HG02759 (cell line): ENCODE results near the gene SOX6.
"Not testable (repeated sequence)": the region's sequence is repeated elsewhere in the genome, so short reads cannot be mapped to it uniquely, and the experiment has no call there.

Experiments used
- ATAC-seq: cut with Tn5 transposase; IDR thresholded peaks from one replicate; pipeline ENCODE4 v1.9.1; 2021; ENCODE audit warnings: mild to moderate bottlenecking, moderate library complexity; ENCODE audit not compliant: unreplicated experiment

The SOX6 gene

DNA sequence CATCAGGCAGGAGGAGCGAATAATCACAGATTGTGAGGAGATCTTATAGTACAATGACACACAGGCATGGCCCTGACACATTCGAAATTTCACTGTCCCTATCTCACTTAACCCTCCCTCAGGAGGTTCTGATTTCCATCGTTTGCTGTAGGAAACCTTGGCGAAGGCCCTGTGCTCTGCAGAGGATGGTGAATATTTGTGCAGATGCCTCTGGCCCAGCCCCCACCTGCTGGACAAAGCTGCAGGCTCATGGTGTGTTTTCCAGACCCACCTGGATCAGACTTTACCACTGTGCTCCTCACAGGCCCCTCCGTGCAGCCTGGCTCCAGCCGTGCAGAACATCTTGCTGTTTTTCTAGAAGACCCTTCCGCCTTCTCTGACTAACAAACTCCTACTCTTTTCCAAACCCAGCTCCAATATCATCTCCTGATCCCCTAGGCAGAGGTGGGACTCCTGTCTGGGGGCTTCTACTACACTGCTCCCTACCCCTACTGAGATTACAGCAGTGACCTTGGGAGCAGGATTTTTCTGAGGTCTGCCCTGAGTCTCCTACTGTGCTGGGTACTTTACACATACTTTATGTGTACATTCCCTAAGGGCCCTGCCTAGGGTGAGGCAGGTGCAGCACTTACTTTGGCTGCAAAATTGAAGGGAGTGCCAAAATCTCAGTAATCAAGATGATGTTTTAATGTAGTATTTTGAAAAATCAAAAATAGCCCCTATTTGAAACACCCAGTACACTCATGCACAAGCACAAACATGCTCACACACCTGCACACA, 412.7 kb downstream of the SOX6 start:
- no peak for ATAC-seq

DNA sequence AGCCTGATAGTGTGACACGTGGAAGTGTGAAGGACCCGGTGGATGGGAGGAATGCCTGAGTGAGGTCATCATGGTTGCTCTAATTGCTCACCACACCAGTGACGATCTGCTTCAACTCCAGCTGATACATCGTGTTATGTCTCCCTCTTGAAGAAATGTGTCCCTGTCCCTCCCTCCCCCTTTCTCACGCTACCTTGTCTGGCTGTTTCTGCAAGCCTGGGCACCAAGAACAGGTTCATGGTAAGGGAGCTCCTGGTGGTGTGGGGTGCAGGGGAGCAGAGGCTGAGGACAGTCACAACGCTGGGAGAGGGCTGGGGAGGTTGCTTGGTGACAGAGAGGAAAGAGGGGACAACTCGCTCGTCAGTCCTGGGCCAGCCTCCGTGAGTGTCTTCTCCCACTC, 413.4 kb downstream of the SOX6 start:
- no peak for ATAC-seq

DNA sequence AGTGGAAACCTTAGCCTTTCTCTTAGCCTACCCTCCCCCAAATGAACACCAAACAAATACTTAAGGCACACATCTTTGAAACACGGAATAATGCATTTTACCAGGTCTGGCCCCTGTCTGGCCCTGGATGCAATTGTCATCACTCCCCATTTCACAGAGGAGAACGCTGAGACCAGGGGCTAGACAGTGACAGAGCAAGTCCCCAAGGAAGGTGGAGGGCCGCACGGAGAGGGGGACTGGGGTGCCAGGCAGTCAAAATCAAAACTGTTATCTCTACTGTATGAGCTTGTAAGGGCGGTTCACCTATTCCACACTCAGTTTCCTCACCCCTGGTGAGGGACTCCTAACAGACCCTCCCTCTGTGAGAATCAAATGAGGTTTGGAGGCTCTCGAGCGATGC, 414.2 kb downstream of the SOX6 start:
- no peak for ATAC-seq

DNA sequence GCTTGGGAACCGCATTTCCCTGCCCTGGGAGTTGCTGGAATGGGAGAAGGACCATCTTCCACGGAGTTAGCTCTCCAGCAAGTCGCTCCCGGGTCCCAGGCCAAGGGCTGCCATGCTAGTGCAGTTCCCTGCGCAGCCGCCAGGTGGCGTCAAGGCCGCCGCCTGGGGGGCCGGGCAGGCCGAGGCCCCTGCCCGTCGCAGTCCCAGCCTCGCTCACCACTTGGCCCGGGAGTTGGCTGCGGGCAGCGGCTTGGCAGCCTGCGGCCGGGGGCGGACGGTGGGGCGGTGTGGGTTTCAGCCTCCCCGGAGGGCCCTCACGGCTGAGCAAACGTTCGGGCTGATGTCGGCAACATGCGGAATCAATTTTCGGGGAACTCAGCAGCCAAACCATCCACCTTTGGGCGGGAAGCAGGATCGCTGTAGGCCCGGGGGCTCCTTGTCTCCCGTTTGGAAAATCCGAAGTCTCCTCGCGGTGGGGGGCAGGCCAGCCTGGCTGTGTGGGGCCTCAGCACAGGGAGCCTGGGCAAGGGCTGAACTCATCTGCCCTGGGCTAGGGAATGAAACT, 415.1 kb downstream of the SOX6 start:
- peak; percentile 80 for ATAC-seq

DNA sequence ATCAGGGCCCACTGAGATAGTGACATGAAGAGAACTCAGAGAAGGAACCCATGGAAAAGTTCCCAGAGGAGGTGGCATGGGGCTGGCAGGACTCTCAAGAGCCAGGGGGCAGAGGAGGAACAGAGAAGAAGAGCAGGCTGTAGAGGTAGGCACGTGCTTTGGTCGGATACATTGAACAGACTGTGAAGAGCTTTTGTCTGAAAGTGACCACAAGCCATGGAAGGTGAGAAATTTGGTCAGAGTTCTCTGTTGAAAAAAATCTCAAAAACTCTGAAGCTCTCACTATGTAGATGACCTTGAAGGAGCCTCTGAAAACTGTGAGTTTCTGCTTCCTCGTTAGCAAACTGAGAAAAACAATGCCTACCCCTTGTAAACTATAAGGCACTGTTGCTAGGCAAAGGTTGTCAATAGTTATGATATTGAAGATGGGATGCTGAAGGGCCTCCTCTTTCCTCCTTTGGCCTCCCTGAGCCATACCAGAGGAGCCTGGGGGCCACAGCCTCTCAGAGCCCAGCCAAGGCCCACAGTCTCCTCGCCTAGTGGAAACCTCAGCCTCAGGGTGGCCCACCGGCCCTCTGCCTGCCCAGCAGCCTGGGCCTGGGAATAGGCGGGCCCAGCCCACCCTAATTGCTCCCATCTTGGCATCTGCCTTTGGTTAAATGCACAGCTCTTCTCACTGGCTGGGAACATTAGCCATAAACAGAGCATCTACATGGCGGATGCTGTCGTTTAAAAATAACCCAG, 415.7 kb downstream of the SOX6 start:
- peak; percentile 17 for ATAC-seq

DNA sequence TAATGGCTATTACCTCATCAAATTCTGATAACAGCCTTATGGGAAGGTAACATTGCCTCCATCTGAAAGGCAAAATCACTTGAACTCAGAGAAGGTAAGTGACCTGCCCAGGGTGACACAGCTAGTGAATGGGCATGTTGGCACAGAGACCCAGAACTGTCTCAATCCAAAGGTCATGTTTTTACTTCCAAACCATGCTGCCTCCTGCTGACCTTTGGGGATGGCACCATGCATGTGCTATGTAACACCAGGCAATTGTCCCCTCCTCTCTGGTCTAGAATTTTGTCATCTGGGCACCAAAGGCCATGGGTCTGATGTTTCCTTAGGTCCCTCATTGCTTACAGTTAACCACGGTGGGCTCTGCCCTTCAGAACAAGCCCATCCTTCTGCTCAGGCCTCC, 417.4 kb downstream of the SOX6 start:
- no peak for ATAC-seq

DNA sequence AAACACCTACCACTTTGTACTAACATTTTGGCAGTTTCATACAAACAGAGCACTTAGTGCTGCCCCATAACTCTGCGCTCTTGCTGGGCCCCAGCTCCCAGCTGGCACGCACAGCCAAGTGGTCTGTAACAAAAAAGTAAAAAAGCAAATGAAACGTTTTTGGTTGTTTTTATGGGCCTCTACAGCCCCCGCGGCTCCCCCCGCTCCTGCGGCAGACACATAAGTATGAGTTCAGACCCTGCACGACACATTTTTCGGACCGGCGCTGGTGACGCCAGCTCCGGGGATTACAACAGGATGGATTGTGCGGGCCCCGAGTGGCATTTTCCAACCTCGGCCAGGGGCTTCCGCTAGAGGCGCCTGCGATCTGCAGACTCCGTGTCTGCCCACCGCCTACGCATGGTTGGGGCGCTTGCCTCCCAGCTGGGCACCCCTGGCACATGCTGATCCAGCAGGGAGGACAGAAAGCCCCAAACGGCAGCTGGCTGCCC, 418.2 kb downstream of the SOX6 start:
- no peak for ATAC-seq

DNA sequence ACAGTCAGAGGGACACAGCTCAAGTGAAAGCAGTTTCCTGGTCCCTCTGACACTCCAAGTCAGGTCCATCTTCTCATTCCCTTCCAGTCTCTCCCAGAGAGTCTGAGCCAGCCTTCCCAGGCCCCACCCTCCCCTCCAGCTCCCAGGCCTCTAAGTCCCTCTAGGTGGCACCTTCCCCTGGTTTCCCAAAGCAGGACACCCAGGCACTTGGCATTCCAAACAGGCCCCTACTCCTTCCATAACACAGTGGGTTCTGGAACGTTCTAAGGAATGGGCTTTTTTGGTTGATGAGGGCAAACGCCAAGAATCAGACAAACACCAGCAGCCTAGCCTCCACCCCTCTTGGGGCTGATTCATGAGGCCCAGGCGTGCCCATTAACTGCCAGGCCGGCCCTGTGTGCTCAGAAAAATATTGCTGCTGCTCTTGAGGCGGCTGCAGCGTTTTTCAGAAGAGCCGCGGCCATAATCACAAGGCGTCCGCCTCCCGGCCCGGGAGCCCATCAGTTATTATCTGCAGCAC, 418.7 kb downstream of the SOX6 start:
- no peak for ATAC-seq

DNA sequence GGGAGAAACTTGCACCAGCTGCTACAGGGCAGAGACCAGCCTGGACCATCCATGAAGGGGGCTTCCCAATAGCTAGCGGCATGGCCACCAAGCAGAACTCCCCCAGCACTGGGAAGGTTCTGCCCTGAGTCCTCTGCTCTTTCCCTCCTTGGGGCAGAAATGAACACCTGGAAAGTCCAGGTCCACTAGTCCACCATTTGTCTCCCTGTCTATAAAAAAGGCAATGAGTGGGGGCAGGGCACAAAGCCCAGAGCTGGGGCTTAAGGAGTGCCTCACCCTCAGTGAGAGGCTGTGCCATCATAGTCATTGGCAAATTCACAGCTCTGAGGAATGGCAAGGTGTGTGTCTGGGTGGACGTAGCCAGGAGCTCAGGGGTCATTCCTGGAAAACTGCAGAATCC, 420.3 kb downstream of the SOX6 start:
- no peak for ATAC-seq

DNA sequence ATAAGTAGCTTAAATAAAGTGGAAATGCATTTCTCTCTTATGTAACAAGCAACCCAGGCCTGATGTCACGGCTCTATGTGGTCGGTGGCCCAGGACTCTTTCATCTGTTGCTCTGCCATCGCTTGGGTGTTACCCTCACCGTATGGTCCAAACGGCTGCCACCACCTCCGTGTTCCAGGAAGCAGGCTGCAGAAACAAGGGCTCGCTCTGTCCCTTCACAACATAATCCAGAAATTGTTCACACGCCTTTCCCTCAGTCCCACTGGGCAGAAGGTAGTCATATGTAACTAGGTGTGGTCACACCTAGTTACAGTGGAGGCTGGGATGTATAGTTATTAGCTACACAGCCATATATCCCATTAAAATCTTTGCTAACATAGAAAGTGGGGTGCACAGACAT, 421.0 kb downstream of the SOX6 start:
- no peak for ATAC-seq

DNA sequence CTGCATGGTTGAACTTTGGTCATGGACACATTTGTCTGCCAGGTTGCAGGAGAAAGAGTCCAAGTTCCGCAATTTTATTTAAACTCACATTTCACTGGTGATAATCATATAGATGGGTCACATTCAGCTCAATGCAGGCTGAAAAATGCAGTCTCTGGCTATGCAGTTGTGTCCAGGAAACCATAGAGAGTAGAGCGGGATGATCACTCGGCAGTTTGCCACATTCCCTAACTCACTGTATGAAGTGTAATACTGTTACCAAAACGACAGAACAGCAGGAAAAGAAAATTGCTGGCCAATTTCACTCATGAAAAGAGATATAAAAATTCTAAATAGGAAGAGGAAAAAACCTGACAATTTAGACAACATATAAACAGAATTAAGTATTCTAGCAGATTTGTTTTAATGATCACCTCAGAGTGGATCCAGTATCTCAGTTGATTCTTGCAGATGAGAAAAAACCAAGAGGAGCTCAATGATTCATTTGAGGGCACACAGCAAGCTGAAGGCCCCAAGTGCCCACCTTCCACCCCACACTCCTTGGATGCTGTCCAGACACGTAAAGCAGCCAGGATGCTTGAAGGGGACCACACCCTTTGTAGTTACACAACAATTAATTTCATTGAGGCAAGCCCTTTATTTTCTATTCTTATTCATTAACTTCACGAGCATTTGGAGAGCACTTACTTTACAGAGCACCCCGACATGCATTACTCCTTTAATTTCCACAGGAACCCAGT, 422.3 kb downstream of the SOX6 start:
- ATAC-seq, result no peak

DNA sequence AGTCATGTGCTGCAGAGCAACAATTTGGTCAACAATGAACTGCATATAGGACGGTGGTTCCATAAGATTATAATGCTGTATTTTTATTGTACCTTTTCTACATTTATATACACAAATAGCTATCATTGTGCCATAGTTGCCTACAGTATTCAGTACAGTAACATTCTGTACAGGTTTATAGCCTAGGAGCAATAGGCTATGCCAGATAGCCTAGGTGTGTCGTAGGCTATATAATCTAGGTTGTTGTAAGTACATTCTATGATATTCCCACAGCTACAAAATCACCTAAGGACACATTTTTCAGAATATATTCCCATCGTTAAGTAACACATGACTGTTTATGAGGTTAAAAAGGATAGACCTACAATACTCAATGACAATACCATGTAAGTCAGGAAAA, 423.9 kb downstream of the SOX6 start:
- no peak for ATAC-seq

DNA sequence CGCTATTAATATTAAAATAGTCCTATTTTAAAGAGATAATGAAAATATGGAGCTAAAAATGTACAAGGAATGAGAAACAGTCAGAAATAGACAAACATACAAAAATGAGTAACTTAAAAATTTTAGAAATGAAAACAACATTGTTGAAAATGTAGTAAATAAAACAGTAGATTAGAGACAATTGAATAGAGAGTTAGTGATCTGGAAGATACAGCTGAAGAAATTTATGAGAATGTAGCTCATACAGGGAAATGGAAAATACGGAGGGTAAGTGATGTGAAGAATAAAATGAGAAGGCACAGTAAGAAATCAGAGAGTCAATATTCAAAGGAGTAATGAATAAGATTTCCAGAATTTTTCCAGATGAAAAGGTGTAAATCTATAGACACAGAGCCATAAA, 424.8 kb downstream of the SOX6 start:
- no peak for ATAC-seq

DNA sequence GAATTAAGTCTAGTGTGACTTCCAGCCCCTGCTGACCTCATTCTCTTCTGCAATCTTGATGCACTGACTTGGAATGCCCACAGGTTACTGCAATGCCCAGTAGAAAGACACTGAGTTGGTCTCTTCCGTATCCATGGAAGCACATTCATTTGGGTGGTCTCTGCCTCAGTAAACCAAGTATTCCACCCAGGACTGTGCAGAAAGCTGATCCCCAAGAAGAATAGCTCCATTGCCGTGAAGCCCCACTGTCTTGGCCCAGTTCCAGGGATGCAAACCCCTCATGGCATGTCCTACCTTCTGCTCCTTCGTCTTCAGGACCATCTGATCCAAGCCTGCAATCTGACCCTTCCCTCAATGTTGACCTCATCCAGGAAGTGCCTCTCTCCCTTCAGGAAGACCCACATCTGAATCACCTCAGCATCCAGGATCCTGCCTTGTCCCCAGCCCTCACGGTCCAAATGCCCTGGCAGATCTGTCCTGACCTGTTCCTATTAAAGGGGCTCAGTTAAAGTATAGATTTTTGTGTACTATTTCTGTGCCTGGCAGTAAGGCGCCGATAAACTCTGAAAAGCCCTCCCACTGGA, 425.8 kb downstream of the SOX6 start:
- ATAC-seq, result no peak

DNA sequence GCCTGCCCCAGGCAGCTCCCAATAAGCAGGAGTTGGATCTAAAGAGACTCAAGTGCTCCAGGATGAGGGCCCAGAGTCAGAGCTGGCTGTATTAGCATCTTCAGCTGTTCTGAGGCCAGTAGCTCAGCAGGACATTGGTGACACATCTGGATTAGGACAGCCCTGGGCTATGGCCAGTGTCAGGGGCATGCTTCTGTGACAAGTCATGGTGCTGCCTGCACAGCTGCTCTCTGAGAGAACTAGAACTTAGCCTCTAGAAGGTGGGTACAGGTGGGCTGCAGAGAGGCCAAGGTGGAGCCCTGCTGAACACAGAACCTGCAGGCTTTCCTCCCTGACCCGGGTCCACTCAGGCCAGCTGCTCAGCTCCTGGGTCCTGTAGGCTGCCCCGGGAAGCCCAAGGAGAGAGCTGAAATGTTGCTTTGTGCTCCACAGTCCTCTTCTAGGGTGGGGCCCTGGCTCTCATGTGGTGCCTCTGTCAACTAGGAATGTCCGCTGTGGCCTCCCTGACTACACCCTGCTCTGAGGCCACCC, 426.9 kb downstream of the SOX6 start:
- ATAC-seq, result no peak

DNA sequence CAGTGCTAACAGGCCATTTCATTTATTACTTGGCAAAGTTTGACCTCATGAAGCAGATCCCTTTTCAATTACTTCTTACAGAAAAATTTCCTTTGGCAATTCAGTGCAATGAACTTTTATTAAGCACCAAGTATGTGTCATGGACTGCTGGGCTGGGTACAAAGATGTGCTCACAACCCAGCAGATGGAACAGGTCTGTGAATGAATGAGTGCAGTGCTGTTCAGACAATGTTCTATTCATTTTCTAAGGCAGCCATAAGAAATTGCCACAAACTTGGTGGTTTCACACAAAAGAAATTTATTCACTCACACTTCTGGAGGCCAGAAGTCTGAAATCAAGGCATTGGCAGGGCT, 428.5 kb downstream of the SOX6 start:
- no peak for ATAC-seq

DNA sequence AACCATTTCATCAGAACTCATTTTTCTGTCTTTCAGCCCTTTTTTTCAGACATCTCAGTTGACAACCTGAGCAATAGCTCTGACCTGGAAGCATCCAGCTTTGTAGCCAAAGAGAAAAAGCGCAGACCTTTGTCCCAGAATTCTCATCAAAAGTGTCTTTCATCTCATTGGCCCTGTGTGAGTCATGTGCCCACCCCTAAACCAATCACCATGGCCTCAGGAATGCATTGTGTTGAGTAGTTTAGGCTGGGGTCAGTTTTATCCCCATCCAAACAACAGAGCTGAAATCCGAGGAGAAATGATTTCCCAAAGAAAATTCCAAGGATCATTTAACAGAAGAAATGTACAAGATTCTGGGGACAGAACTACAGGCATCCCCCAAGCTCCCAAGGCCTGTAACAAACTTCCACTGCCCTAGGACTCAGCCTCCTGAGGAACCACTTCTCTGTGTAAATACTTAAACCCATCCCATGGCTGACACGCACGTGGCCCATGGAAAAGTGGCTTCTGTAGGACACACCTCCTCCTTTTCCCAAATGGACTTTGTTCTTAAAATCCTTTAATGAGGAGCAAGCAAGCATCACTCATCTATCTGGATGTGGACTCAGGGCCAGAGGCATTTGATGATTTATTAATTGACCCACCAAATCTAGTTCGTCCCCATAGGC, 429.0 kb downstream of the SOX6 start:
- ATAC-seq, result no peak

DNA sequence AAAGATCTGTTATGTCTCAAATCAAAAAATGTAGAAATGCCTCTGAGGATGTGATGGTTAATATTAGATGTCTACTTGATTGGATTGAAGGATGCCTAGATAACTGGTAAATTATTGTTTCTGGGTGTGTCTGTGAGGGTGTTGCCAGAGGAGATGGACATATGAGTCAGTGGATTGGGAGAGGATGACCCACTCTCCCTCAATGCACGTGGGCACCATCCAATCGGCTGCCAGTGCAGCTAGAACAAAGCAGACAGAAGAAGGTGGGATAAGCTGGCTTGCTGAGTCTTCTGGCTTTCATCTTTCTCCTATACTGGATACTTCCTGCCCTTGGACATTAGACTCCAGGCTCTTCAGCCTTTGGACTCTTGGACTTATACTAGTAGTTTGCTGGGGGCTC, 430.3 kb downstream of the SOX6 start:
- ATAC-seq, result no peak

DNA sequence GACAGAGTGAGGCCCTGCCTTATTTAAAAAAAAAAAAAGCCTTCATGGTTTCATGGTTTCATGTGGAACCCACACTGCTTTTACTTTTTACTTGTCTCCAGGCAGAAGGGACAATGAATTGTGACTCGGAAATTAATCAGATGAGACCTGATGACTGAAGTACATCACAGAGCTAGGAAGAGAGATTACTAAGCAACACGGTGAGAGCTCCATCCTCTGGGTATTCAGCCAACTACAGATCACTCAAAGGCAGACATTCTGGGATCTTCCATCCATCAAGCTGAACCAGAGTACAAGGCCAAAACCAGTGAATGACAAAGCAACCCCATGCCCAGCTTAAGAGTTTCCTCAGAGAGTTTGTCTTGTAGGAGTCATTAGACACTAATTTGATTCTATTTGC, 433.2 kb downstream of the SOX6 start:
- no peak for ATAC-seq

DNA sequence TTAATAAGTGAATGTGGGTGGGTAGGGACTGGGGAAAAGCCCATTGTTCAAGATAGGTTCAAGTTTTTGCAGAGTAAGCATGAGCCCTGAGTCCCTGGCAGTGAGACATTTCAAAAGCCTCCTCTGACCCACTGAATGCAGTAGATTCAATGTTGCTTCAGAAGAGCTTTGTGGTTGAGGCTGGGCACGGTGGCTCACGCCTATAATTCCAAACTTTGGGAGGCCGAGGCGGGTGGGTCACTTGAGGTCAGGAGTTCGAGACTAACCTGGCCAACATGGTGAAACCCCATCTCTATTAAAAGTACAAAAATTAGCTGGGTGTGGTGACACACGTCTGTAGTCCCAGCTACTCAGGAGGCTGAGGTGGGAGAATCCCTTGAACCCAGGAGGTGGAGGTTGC, 433.6 kb downstream of the SOX6 start:
- not testable (repeated sequence) for ATAC-seq
